Esophagus squamous epithelium (tissue), 4 donors: Measurements from ENCODE around the gene ATXN1.

Source experiments
- POLR2A ChIP-seq, 4 donors: fragments of 450-650 bp; IDR thresholded peaks; one replicate each; pipeline ENCODE4 v1.6.1; 2017; ENCODE audit warnings: antibody characterized with exemption in 4 of 4, mild to moderate bottlenecking in 4 of 4, moderate library complexity in 3 of 4
- TF ChIP-seq, protein P1 (sequence below), 6 experiments: fragments of 450-650 bp in 4 of 6; fragments of 200-600 bp in 2 of 6; sonication (generic) in 2 of 6; IDR thresholded peaks; one replicate each; pipeline ENCODE4 v1.5.1; 2016 to 2019; ENCODE audit warnings: antibody characterized with exemption in 6 of 6, mild to moderate bottlenecking in 4 of 6, moderate library complexity in 4 of 6

DNA sequence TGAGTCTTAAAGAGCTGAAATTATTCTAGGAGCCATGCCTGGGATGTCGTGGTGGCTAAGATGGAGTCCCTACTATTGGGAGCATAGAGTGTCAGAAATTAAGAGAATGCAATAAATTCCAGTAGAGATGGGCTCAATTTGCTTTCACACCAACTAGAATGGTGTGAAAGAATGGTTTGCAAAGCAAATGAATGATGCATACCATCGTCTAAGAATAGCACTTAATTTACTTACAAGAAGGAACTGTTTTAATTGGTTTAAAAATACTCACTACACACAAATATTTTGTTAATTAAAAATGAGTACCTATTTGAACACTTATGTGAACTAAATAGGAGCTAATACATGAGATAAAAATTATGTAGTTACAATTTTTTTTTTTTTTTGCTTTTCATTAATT is 390.3 kb downstream of the ATXN1 start:
- TF ChIP-seq, protein P1, sequence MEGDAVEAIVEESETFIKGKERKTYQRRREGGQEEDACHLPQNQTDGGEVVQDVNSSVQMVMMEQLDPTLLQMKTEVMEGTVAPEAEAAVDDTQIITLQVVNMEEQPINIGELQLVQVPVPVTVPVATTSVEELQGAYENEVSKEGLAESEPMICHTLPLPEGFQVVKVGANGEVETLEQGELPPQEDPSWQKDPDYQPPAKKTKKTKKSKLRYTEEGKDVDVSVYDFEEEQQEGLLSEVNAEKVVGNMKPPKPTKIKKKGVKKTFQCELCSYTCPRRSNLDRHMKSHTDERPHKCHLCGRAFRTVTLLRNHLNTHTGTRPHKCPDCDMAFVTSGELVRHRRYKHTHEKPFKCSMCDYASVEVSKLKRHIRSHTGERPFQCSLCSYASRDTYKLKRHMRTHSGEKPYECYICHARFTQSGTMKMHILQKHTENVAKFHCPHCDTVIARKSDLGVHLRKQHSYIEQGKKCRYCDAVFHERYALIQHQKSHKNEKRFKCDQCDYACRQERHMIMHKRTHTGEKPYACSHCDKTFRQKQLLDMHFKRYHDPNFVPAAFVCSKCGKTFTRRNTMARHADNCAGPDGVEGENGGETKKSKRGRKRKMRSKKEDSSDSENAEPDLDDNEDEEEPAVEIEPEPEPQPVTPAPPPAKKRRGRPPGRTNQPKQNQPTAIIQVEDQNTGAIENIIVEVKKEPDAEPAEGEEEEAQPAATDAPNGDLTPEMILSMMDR (IDR thresholded peaks at IDR 0.05), result no peak
- no peak for TF ChIP-seq POLR2A (IDR thresholded peaks at IDR 0.05)
